Activated CD4-positive, alpha-beta T cell treated with anti-CD3 and anti-CD28 coated beads, Interleukin-2, Interleukin-4, amounts not matched to agents 100 ng/mL and 50 ng/mL, durations not matched to agents 16 hours and 8 hours (primary cell): ENCODE measurements around the gene CHMP2A.
"Not testable (repeated sequence)": the region's sequence is repeated elsewhere in the genome, so short reads cannot be mapped to it uniquely, and the experiment has no call there.

Source experiments
- DNase-seq: peaks from one replicate; pipeline ENCODE4 v3.0.0-alpha.2; 2020; ENCODE audit warnings: low spot score

CHMP2A gene

GRCh38 chr19:58511353-58512208 lies 43.3 kb downstream of the CHMP2A start, which contains the start of gene SLC27A5:
Gene SLC27A5 (minus strand): TSS chr19:58511992. CDS start chr19:58511955, 37 bp downstream.
- no peak for DNase-seq

GRCh38 chr19:58510084-58510862 lies 44.6 kb downstream of the CHMP2A start:
- DNase-seq: no peak

GRCh38 chr19:58509731-58510083 lies 45.2 kb downstream of the CHMP2A start:
- DNase-seq: no peak

- DNase-seq: not testable (repeated sequence)
These were observed 47.2 kb downstream of the CHMP2A start for GRCh38 chr19:58507602-58508223.
